IPS DF 4.7 (cell line): ENCODE data around the gene PLAC8.
A peak's percentile ranks its signal among the peaks of the same experiment; 100 is the strongest.
"Not testable (repeated sequence)": the region's sequence is repeated elsewhere in the genome, so short reads cannot be mapped to it uniquely, and the experiment has no call there.

ENCODE experiments used
- DNase-seq: peaks from one replicate; pipeline ENCODE4 v3.0.0-alpha.2; 2013; ENCODE audit warnings: low spot score; ENCODE audit errors: extremely low read depth

The PLAC8 gene

GRCh38 chr4:83074086-83074704, 40.3 kb downstream of the PLAC8 start:
- DNase-seq: peak; percentile 36

- no peak for DNase-seq
Observed at GRCh38 chr4:83071116-83071515, 43.4 kb downstream of the PLAC8 start.

GRCh38 chr4:83067058-83067639, 47.4 kb downstream of the PLAC8 start:
- DNase-seq: no peak

GRCh38 chr4:83065266-83065665, 49.3 kb downstream of the PLAC8 start:
- DNase-seq: no peak

- no peak for DNase-seq
Observed at GRCh38 chr4:83062739-83063138, 51.8 kb downstream of the PLAC8 start.

- no peak for DNase-seq
Observed at GRCh38 chr4:83054928-83055327, 59.6 kb downstream of the PLAC8 start.

GRCh38 chr4:83048781-83049180, 65.7 kb downstream of the PLAC8 start:
- DNase-seq: not testable (repeated sequence)

GRCh38 chr4:83046693-83047473, 67.6 kb downstream of the PLAC8 start:
- DNase-seq: no peak

GRCh38 chr4:83043801-83044407, 70.6 kb downstream of the PLAC8 start:
- no peak for DNase-seq

GRCh38 chr4:83043157-83043556, 71.4 kb downstream of the PLAC8 start:
- DNase-seq: not testable (repeated sequence)

GRCh38 chr4:83040269-83040668, 74.3 kb downstream of the PLAC8 start:
- no peak for DNase-seq
